T-cell (primary cell): ENCODE data around the gene TAF3. TPM values are rescaled to one million over a fixed set of nuclear protein-coding genes. Genes with fewer than 3 reads are reported as not detected.
A peak's percentile ranks its signal among the peaks of the same experiment; 100 is the strongest.

Experiments used
- ATAC-seq, 4 experiments: fragments of 200-7000 bp in 3 of 4; fragments of 150-1000 bp in 1 of 4; cut with Tn5 transposase; replicated peaks in 1 of 4; 1 replicate in 3 of 4; 2 replicates in 1 of 4; pipeline ENCODE4 v1.10.0; 2021; ENCODE audit warnings: moderate library complexity in 3 of 4, mild to moderate bottlenecking in 2 of 4, moderate number of reproducible peaks in 1 of 4
- CTCF ChIA-PET, 2 donors: fragments of 300-600 bp; sonication (Branson Sonifier 250); formaldehyde crosslinking; loops; one replicate each; lab custom pipeline; 2022; ENCODE audit warnings: antibody characterized with exemption in 2 of 2; lab: Charles Lee
- POLR2A ChIA-PET, 2 donors: fragments of 300-600 bp; sonication (Branson Sonifier 250); formaldehyde crosslinking; loops; one replicate each; lab custom pipeline; 2022; ENCODE audit warnings: antibody characterized with exemption in 2 of 2; lab: Charles Lee
- DNase-seq, 35 experiments: peaks; one replicate each; pipeline versions ENCODE4 v3.0.0 to v3.0.0-alpha.2; 2013 to 2023
- H3K27ac ChIP-seq: one replicate; pipeline ENCODE4 v1.5.1; 2013; ENCODE audit warnings: low read length
- H3K27me3 ChIP-seq, 2 experiments: replicated peaks in 1 of 2; 1 replicate in 1 of 2; 2 replicates in 1 of 2; pipeline versions ENCODE4 v1.6.1 to v1.7.0; 2013; ENCODE audit warnings: low read length in 1 of 2, mixed read lengths in 1 of 2; ENCODE audit not compliant: control insufficient read depth in 2 of 2, insufficient read depth in 2 of 2; ENCODE audit errors: extremely low read depth in 1 of 2
- H3K36me3 ChIP-seq, 2 donors: 1 replicate in 1 of 2; 2 replicates in 1 of 2; pipeline versions ENCODE4 v1.6.1 to v1.7.0; 2013; ENCODE audit warnings: low read length in 1 of 2; ENCODE audit not compliant: control insufficient read depth in 2 of 2, insufficient read depth in 1 of 2; ENCODE audit errors: extremely low read depth in 1 of 2
- H3K4me1 ChIP-seq, 2 experiments: 1 replicate in 1 of 2; 2 replicates in 1 of 2; pipeline versions ENCODE4 v1.6.1 to v1.7.0; 2013; ENCODE audit warnings: low read length in 2 of 2, mixed read lengths in 1 of 2; ENCODE audit not compliant: insufficient read depth in 2 of 2, control insufficient read depth in 1 of 2; ENCODE audit errors: extremely low read depth in 1 of 2
- H3K4me3 ChIP-seq, 2 donors: 1 replicate in 1 of 2; 2 replicates in 1 of 2; pipeline versions ENCODE4 v1.5.1 to v1.7.0; 2013; ENCODE audit warnings: mild to moderate bottlenecking in 2 of 2, low read length in 1 of 2, moderate library complexity in 1 of 2; ENCODE audit not compliant: control insufficient read depth in 1 of 2; ENCODE audit errors: extremely low read depth in 1 of 2
- H3K9me3 ChIP-seq: 2 replicates; pipeline ENCODE4 v1.7.0; 2013
- H3K27ac Mint-ChIP-seq, 2 donors: one replicate each; pipeline ENCODE4 v1.8.0; 2020 to 2021; ENCODE audit warnings: mild to moderate bottlenecking in 2 of 2, mixed read lengths in 2 of 2
- H3K27me3 Mint-ChIP-seq, 2 donors: one replicate each; pipeline ENCODE4 v1.8.0; 2021 to 2022; ENCODE audit warnings: mixed read lengths in 2 of 2
- H3K36me3 Mint-ChIP-seq: one replicate; pipeline ENCODE4 v1.8.0; 2021; ENCODE audit warnings: mixed read lengths
- H3K4me1 Mint-ChIP-seq, 3 donors: one replicate each; pipeline ENCODE4 v1.8.0; 2020 to 2022; ENCODE audit warnings: mixed read lengths in 3 of 3, mild to moderate bottlenecking in 1 of 3
- H3K4me3 Mint-ChIP-seq, 3 donors: one replicate each; pipeline ENCODE4 v1.8.0; 2020 to 2022; ENCODE audit warnings: mild to moderate bottlenecking in 3 of 3, mixed read lengths in 3 of 3, moderate library complexity in 3 of 3
- H3K9me3 Mint-ChIP-seq, 3 donors: one replicate each; pipeline ENCODE4 v1.8.0; 2020 to 2022; ENCODE audit warnings: mixed read lengths in 3 of 3
- WGBS: methylation state at CpG from one replicate; pipeline ENCODE4 v1.1.5; 2013; ENCODE audit warnings: missing lambda C conversion rate; ENCODE audit not compliant: insufficient coverage; 5-methylcytosine and 5-hydroxymethylcytosine counted together
- total RNA-seq, 35 experiments: library from RNA in 6 of 35; stranded (reverse) in 6 of 35; fragments of 120-200 nt in 1 of 35; gene quantifications; one replicate each; pipeline versions ENCODE4 v1.2.1 to v1.2.4 and lab custom pipeline; 2013 to 2026

The TAF3 gene
- total RNA-seq, 5 donors from 2014 or later (not counting 1 experiment from before 2014, with no cell fraction given): 18.2 to 21.8 (median 20.0) TPM

DNA sequence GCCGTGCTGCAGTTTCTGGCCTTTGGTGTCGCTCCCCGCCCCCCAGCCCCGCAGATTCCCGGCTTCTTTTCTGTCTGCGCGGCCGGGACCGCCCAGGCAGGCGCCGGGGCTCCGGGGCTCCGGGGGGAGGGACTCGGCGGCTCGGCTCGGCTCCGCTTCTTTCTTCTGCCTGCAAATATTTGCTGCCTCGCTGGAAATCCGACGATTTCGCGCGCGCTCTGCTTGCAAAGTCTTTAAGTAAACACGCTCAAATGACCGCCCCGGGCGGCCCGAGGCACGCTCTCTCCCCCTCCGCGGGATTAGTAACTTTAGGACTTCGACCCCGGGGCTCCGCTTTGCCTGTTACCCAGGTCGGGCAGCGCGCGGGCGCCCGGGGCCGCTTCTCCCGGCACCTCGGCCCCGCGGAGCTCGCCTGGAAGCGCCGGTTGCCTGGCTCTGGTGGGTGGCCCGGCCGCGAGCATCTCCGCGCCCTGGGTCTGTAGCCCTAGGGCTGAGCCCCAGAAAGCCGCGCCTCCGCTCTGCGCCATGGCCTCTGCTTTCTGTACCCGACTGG is 232.3 kb downstream of the TAF3 start:
- Histone ChIP-seq H3K27me3 (peaks cover 6 to 76% of the 10 kb centered on the region in 2 experiments), H3K4me1 (peaks cover 22 to 84% of the 10 kb centered on the region in 2 experiments), H3K36me3 (no peaks in the 10 kb centered on the region), H3K27ac (no peak overlapping the region), H3K9me3 (no peaks in the 10 kb centered on the region), H3K4me3 (peak overlapping the region; percentile 36 to 68)
- Mint-ChIP-seq H3K36me3 (no peaks in the 10 kb centered on the region), H3K9me3 (no peaks in the 10 kb centered on the region), H3K4me3 (peak overlapping the region; percentile 57 to 92 (median 74)), H3K27ac (no peak overlapping the region), H3K27me3 (peaks cover 33 to 53% of the 10 kb centered on the region in 2 donors), H3K4me1 (peaks cover 47 to 62% (median 60%) of the 10 kb centered on the region in 3 donors)
- ChIA-PET POLR2A (no interaction called here), CTCF (no interaction called here)
- ATAC-seq: no peak
- 1% methylated on average over 55 of the region's 60 CpGs for WGBS
- peak in 4 of 35 experiments; percentile 24 to 53 (median 41) for DNase-seq

DNA sequence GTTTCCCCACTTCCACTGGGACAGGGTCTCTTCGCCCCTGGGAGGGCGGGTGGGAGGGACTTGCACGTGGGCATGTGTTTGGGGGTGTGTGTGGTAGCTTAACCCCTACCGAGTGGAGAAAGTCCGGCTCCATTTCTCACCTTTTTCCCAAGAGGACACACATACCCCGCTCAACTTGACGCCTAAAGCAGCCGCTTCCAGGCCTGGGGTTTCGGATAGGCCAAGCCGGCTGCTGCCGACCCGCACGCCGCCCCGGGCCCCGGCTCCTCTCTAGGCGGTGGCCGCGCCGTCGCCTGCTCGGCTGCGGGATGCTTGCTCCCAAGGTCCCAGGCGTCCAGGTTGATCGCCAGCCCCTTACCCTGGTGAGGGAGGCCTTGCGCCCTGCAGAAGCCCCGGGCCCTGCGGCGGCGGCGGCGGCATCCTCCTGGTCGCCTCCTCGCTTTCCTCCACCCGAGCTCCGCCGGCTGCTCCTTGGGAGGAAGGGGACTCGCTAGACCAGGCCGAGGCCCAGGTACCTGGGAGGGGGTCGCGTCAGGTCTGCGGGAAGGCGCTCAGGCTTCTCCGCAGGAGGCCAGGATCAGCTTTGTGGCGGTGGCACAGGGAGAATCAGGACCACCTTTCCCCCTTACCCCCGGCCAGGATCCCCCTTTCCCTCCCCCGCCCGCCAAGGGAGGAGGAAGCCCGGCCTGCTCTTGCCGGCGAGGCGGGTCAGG is 233.0 kb downstream of the TAF3 start:
- Histone ChIP-seq H3K4me1 (peaks cover 19 to 78% of the 10 kb centered on the region in 2 experiments), H3K27ac (no peak overlapping the region), H3K36me3 (no peaks in the 10 kb centered on the region), H3K27me3 (peaks cover 6 to 69% of the 10 kb centered on the region in 2 experiments), H3K9me3 (no peaks in the 10 kb centered on the region), H3K4me3 (peak overlapping the region in 1 of 2 donors; percentile 68)
- CTCF ChIA-PET: interaction anchor here in 1 of 2 donors (0.6 kb wide), 1 partner anchor 14 kb away, joined by 4 read pairs; no protein-coding TSS in a partner anchor
- DNase-seq: peak in 4 of 35 experiments; percentile 28 to 43 (median 31)
- no peak for ATAC-seq
- peak overlapping the region in 1 of 3 donors; percentile 92 for H3K4me3 Mint-ChIP-seq
- no peaks in the 10 kb centered on the region for H3K9me3 Mint-ChIP-seq
- no peaks in the 10 kb centered on the region for H3K36me3 Mint-ChIP-seq
- peaks cover 41 to 55% (median 53%) of the 10 kb centered on the region in 3 donors for H3K4me1 Mint-ChIP-seq
- peaks cover 27 to 47% of the 10 kb centered on the region in 2 donors for H3K27me3 Mint-ChIP-seq
- POLR2A ChIA-PET: no interaction called here
- H3K27ac Mint-ChIP-seq: no peak overlapping the region
- 10% methylated on average over 32 of the region's 52 CpGs for WGBS

DNA sequence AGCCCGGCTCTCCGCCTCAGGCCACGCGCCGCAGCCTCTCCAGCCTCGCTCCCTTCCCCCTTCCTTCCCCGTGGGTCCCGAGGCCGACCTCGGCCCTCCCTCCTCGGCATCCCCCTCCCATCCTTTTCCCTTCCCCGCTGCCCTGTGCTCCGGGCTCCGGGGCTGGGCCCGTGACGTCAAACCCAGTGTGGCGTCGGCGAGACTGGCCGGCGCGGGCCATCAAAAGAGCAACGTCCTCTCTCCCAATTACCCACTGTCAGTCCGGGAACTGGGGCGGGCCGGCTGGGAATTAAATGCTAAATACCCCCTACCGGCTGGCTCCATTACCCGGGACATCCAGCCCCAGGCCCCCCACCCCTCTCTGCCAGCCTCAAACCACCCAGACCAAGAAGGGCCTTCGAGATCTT is 233.5 kb downstream of the TAF3 start:
- H3K36me3 ChIP-seq: no peaks in the 10 kb centered on the region
- no peak overlapping the region for H3K27ac ChIP-seq
- H3K9me3 Mint-ChIP-seq: no peaks in the 10 kb centered on the region
- peaks cover 6 to 63% of the 10 kb centered on the region in 2 experiments for H3K27me3 ChIP-seq
- H3K4me1 ChIP-seq: peaks cover 19 to 72% of the 10 kb centered on the region in 2 experiments
- ChIA-PET POLR2A (no interaction called here), CTCF (interaction anchor here in 1 of 2 donors (0.6 to 0.9 kb wide), 2 partner anchors 14 to 281 kb away, joined by 3 to 4 read pairs; no protein-coding TSS in a partner anchor)
- peak overlapping the region in 1 of 2 donors; percentile 77 for H3K4me3 ChIP-seq
- H3K9me3 ChIP-seq: no peaks in the 10 kb centered on the region
- H3K27me3 Mint-ChIP-seq: peaks cover 21 to 41% of the 10 kb centered on the region in 2 donors
- 0% methylated on average over 9 of the region's 29 CpGs for WGBS
- ATAC-seq (no peak), DNase-seq (peak in 1 of 35 experiments; percentile 25)
- H3K4me3 Mint-ChIP-seq: peak overlapping the region; percentile 49 to 92 (median 71)
- no peaks in the 10 kb centered on the region for H3K36me3 Mint-ChIP-seq
- peaks cover 36 to 52% (median 50%) of the 10 kb centered on the region in 3 donors for H3K4me1 Mint-ChIP-seq
- peak overlapping the region in 1 of 2 donors; percentile 84 for H3K27ac Mint-ChIP-seq

DNA sequence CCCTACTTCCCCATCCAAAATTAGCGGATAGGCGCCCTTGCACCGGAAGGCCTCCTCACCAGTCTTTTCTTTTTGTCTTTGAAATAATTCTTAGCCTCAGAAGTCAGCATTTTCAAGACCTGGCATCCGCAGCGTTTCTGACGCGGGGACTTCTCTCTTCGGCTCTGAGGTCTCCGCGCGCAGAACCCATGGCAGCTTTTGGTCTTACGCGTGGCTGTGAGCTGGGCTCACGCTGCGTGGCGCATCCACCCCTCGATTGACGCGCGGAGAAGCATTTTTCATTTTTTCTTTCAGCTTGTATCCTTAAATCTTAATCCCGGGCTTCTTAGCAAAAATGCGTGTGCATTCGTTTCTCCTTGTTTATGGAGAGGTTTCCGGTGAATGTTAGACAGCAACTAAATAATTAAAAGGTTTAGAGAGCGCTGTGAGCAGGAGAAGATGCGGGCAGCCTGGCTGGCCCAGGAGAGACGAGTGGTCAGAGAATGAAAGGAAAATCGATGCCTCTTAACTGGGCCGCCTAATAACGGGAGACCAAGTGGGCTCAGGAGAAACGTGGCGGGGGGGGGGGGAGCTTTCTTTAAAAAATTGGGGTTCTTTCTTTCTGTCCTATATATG is 234.1 kb downstream of the TAF3 start:
- WGBS: 11% methylated on average over 18 of the region's 32 CpGs
- Mint-ChIP-seq H3K9me3 (no peaks in the 10 kb centered on the region), H3K4me1 (peaks cover 35 to 52% (median 49%) of the 10 kb centered on the region in 3 donors), H3K4me3 (peak overlapping the region; percentile 92 to 96 (median 92)), H3K27me3 (peaks cover 18 to 35% of the 10 kb centered on the region in 2 donors), H3K27ac (peak overlapping the region; percentile 62 to 84), H3K36me3 (peaks cover 4% of the 10 kb centered on the region)
- peaks cover 19 to 69% of the 10 kb centered on the region in 2 experiments for H3K4me1 ChIP-seq
- H3K36me3 ChIP-seq: no peaks in the 10 kb centered on the region
- peak overlapping the region in 1 of 2 donors; percentile 77 for H3K4me3 ChIP-seq
- no peak overlapping the region for H3K27ac ChIP-seq
- ChIA-PET CTCF (interaction anchor here (0.6 to 1.2 kb wide), 3 partner anchors 9 to 280 kb away, joined by 3 read pairs; no protein-coding TSS in a partner anchor), POLR2A (interaction anchor here in 1 of 2 donors (0.6 kb wide), 1 partner anchor 280 kb away, joined by 4 read pairs; no protein-coding TSS in a partner anchor)
- H3K27me3 ChIP-seq: peaks cover 4 to 57% of the 10 kb centered on the region in 2 experiments
- ATAC-seq (no peak), DNase-seq (peak in 13 of 35 experiments; percentile 34 to 62 (median 41))
- H3K9me3 ChIP-seq: no peaks in the 10 kb centered on the region

DNA sequence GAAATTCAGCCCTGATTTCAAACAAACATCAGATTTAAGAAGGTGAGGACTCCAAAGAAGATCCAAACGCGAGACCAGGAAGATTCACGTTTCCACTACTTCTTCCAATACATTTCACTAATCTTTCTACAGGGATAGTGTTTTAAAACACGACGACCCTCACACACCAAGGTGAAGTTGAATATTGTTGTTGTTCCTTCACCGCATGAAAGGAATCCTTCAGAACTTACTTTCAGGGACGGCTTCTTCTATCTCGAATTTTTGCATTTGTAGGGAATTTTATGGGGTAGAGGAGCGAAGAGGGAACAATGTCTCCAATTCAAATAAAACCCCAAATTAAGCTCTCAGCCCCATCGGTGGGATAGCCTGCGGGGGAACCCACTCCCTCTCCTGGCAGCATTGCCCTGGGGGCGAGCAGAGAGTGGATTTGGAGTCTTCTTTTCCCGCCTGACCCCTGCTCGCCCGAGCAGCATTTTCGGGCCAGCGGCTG is 234.7 kb downstream of the TAF3 start:
- H3K9me3 ChIP-seq: no peaks in the 10 kb centered on the region
- peak overlapping the region in 1 of 2 donors; percentile 32 for H3K4me3 ChIP-seq
- H3K27me3 ChIP-seq: peaks cover 4 to 52% of the 10 kb centered on the region in 2 experiments
- Mint-ChIP-seq H3K4me3 (peak overlapping the region; percentile 92 to 96 (median 92)), H3K27ac (peak overlapping the region in 1 of 2 donors; percentile 74), H3K4me1 (peaks cover 37 to 55% (median 49%) of the 10 kb centered on the region in 3 donors), H3K36me3 (peaks cover 4% of the 10 kb centered on the region), H3K27me3 (peaks cover 18 to 30% of the 10 kb centered on the region in 2 donors), H3K9me3 (no peaks in the 10 kb centered on the region)
- 0% methylated on average over 4 of the region's 17 CpGs for WGBS
- ChIA-PET CTCF (interaction anchor here (0.6 to 1.2 kb wide), 3 partner anchors 8 to 279 kb away, joined by 3 read pairs; no protein-coding TSS in a partner anchor), POLR2A (interaction anchor here in 1 of 2 donors (0.6 kb wide), 1 partner anchor 279 kb away, joined by 4 read pairs; no protein-coding TSS in a partner anchor)
- DNase-seq (no peak), ATAC-seq (no peak)
- H3K27ac ChIP-seq: no peak overlapping the region
- H3K4me1 ChIP-seq: peaks cover 19 to 69% of the 10 kb centered on the region in 2 experiments
- peaks cover 0 to 3% of the 10 kb centered on the region in 2 donors for H3K36me3 ChIP-seq
